NCI-H524 treated with DMSO at 0.1 percent for 48 hours (cell line): Measurements from ENCODE around the gene GARS1.
"Not testable (repeated sequence)": the region's sequence is repeated elsewhere in the genome, so short reads cannot be mapped to it uniquely, and the experiment has no call there.

Source experiments
- DNase-seq: peaks from one replicate; lab custom pipeline; 2025; lab: John Stamatoyannopoulos, UW

Gene GARS1

DNA sequence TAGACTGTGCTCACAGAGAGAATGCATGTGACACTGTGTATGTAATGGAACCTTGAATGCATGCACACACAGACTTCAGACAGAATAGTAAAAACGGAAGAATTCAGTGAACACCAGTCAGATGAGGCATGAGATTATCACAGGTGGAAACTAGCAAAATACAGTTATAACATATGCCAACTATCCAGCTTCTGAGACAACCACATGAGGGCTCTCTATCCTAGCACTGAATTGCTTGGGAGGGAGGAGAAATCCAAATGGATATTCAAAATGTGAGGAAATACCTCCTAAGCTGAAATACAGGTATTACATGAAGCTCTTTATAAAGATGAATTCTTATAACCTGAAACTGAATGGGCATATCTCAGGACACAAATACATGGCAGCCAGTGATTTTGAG is 30.6 kb downstream of the GARS1 start:
- no peak for DNase-seq

DNA sequence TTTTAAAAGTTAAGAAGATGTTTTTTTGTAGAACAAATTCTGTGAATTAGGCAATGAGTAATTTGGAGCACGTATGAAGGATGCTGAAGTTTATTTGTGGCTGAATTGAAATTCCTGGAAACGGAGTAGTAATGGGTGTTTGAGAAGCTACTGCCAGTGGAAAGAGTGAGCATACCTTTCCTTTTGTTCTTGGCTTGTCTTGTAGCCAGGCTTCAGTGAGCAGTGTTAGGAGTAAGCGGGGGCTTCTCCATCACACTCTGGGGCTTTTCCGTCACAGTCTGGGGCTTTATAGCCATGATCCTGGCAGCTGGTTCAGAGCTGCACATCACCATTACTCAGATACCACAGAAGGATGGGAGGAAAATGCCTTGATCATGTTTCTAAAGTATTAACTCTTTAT is 32.3 kb downstream of the GARS1 start:
- DNase-seq: no peak

- no peak for DNase-seq
Observed at GRCh38 chr7:30630986-30631385, 36.3 kb downstream of the GARS1 start.

DNA sequence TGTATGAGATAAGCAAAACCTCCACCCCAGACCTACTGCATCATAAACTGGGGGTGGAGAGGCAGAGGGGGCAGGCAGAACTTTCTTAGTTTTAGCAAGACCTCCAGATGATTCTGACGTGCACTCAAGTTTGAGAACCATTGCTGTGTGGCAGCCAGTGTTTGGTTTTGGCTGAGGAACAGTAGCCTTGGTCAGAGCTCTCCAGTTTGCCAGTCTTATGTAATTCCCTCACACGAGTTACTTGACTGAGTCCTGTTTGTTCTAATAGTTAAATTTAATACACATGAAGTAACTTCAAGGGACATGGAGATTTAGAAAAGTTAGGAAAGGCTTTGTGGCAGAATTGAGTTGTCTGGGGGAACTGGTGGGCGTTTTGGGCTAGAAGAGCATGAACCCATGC is 38.5 kb downstream of the GARS1 start:
- DNase-seq: no peak

DNA sequence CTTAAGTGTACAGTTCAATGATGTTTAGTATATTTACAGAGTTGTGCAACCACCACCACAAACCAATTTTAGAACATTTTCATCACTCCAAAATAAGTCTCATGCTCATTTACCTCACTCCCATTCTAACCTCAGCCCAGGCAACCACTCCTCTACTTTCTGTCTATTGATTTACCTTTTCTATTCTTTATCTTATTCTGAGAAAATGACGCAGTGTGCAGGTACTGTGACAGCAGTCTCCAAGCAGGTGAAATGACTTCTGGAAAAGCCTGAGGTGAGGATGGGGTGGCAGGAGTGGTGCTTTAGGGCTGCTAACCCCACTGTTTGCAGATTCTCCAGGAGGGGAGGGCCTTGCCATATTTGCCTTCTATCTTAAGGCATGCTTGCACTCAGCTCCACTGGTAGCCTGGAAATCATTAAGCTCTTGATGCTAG is 39.5 kb downstream of the GARS1 start:
- no peak for DNase-seq

- no peak for DNase-seq
Observed at GRCh38 chr7:30634634-30635201, 40.0 kb downstream of the GARS1 start.

DNA sequence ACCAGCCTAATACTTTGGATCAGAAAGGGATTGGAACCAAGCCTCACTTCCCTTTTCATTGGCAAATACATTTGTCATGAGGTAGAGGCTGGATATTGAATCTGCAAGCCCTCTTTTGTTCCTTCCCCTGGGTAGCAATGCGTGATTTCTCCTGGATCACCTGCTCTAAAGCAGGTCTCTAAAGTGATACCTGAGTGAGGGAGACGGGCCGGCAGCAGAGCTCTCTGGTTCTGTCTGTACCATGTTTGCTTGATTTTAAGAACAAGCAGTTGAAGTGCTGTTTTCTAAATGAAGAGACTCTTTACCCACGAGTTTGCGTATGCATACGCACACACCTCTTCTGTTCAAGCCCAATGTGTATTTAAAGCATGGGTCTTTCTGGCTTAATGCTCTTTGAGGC is 41.1 kb downstream of the GARS1 start:
- DNase-seq: no peak

DNA sequence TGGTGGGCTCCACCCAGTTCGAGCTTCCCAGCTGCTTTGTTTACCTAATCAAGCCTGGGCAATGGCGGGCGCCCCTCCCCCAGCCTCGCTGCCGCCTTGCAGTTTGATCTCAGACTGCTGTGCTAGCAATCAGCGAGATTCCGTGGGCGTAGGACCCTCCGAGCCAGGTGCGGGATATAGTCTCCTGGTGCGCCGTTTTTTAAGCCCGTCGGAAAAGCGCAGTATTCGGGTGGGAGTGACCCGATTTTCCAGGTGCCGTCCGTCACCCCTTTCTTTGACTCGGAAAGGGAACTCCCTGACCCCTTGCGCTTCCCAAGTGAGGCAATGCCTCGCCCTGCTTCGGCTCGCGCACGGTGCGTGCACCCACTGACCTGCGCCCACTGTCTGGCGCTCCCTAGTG is 47.6 kb downstream of the GARS1 start:
- not testable (repeated sequence) for DNase-seq

- DNase-seq: no peak
Observed at GRCh38 chr7:30642789-30643188, 48.1 kb downstream of the GARS1 start.

DNA sequence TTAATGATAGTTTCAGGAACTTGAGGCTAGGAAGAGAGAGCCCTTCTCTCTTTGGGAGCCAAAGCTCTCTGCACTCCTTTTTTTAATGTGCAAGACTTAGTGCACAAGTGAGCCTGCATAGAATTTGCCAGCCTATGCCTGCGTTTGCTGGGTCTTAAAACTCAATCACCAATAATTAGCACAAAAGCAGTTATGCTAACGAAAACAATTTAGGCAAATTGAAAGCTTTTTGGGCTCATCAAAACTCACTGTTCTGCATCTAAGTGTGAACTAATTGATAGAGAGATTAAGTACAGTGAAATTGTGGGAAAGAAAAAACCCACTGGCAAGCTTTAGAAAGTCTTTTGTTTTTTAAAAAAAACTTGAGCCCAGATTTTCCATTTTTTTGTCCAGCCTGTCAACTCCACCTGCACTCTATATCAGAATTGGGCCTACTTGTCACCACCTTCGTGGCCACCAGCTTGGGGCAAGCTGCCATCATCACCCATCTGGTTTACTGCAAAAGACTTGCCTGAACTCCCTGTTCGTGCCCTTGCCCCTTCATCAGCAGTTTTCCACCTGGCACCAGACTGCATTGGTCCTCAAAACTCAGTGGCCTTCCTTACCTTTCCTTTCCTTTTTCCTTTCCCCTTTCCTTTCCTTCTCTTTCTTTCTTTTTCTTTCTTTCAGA is 49.7 kb downstream of the GARS1 start:
- no peak for DNase-seq

DNA sequence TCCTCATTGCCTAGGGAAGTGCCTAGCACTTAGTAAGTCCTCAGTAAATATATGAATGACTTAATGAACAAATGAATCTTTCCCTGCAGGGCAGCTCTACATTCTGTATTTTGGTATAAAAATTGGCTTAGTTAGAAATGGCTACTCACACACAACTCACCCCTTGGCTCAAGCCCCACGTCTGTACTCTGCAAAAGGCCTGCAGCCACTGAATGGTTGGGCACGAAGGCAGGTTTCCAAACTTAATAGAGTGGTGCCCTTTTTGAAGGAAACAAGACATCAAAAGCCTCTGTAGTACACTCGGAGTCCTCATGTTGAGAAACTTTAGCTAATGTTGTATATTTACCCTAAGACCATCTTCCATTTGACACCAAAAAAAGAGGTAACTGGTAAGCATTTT is 51.0 kb downstream of the GARS1 start:
- DNase-seq: no peak

GRCh38 chr7:30646154-30646553 is 51.5 kb downstream of the GARS1 start:
- DNase-seq: no peak

DNA sequence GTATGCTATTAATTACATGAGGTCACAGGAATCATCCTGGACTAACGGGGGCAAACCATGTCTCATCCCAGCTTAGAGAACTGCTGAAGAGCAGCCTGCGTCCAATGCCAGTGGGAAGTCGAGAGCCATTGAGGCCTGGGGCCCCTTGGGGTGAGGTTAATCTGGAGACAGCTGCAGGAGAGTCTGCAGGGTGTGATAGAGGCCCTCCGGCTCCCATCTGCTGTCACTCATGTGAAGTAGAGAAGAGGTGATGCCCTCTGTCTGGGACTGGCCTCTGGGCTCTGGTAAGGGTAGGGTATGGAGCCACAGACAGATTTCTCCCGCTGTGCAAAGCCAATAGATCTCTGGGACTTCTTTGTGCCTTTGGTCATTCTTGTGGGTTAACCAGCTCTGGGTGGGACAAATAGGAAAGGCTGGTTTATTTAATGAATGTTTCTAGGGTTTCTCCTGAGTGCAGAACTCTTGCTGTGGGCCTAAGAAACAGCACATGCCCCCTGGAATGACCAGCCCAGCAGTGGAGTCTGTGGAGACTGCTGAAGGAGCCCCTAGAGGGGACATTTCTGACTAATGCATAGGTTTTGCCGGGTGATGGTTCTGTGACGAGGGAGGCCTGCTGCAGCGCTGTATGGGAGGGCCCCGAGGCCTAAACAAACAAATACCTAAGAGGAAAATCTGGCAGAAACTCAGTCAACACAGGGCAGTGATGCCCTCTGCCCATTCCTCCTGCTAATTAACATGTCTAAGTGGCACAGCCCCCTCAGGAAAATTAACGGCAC is 53.1 kb downstream of the GARS1 start:
- peak; percentile 58 for DNase-seq

GRCh38 chr7:30648744-30649540 is 54.3 kb downstream of the GARS1 start:
- DNase-seq: no peak

GRCh38 chr7:30649717-30650420 is 55.2 kb downstream of the GARS1 start:
- peak; percentile 91 for DNase-seq

- peak; percentile 91 for DNase-seq
Observed at GRCh38 chr7:30650421-30650808, 55.7 kb downstream of the GARS1 start.

- no peak for DNase-seq
Observed at GRCh38 chr7:30652132-30652531, 57.5 kb downstream of the GARS1 start.

- no peak for DNase-seq
Observed at GRCh38 chr7:30652698-30653641, 58.3 kb downstream of the GARS1 start.

GRCh38 chr7:30654296-30655090 is 59.8 kb downstream of the GARS1 start:
- no peak for DNase-seq
